ENCODE data around the gene REC8. TPM values are rescaled to one million over a fixed set of nuclear protein-coding genes. Genes with fewer than 3 reads are reported as not detected.

REC8 gene
- total and polyA plus RNA-seq, 2 of the 13 experiments (the other 11 are each of a cell fraction or from before 2014, with no cell fraction given) = 3.4 to 14.7 TPM

- TF ChIP-seq AKNA (CRISPR knock-in tag; IDR thresholded peaks at IDR 0.05; ENCODE audit: borderline replicate concordance) = peak; percentile 19; the same call in 1 of the 2 replicates
- peak; percentile 99 for TF ChIP-seq ZNF891 (CRISPR knock-in tag; IDR thresholded peaks at IDR 0.05)
- peak; percentile 82 for TF ChIP-seq ZNF503 (CRISPR knock-in tag; IDR thresholded peaks at IDR 0.05)
- no peak for TF ChIP-seq BCLAF1 (IDR thresholded peaks at IDR 0.05)
- TF ChIP-seq ZNF816 (CRISPR knock-in tag; IDR thresholded peaks at IDR 0.05; ENCODE audit: borderline replicate concordance) = no peak
- no peak for TF ChIP-seq BATF2 (CRISPR knock-in tag; IDR thresholded peaks at IDR 0.05)
- TF ChIP-seq NONO (IDR thresholded peaks at IDR 0.05) = no peak
- peak; percentile 100 for TF ChIP-seq NONO (CRISPR knock-in tag; conservative IDR thresholded peaks at IDR 0.05)
- peak; percentile 94 for TF ChIP-seq AGO1 (IDR thresholded peaks at IDR 0.05; ENCODE audit: low read depth, low read length, poor library complexity, severe bottlenecking)
- TF ChIP-seq ZNF639 (CRISPR knock-in tag; conservative IDR thresholded peaks at IDR 0.05) = peak; percentile 76; the same call in 1 of the 2 replicates
Measured at GRCh38 chr14:24212924-24213865, 41.3 kb downstream of the REC8 start, which contains the start of gene CHMP4A (continued).

Data from HepG2 (cell line).